T follicular helper cell (primary cell): ENCODE data around the gene TRMT6.

Experiments
- DNase-seq: peaks from one replicate; pipeline ENCODE4 v3.0.0-alpha.2; 2020; ENCODE audit warnings: low read depth

The TRMT6 gene

GRCh38 chr20:5947276-5947675 lies 3.1 kb downstream of the TRMT6 start:
- no peak for DNase-seq

GRCh38 chr20:5945963-5946362 lies 4.4 kb downstream of the TRMT6 start:
- no peak for DNase-seq

- DNase-seq, result no peak
These were observed 11.8 kb downstream of the TRMT6 start for GRCh38 chr20:5938456-5939029.

- DNase-seq, result no peak
These were observed 14.1 kb downstream of the TRMT6 start for GRCh38 chr20:5936238-5936637.

- DNase-seq, result no peak
These were observed 14.9 kb downstream of the TRMT6 start for GRCh38 chr20:5935384-5935783.

GRCh38 chr20:5933802-5934436 lies 16.4 kb downstream of the TRMT6 start:
- no peak for DNase-seq

GRCh38 chr20:5932796-5933195 lies 17.5 kb downstream of the TRMT6 start:
- DNase-seq, result no peak

- no peak for DNase-seq
These were observed 18.9 kb downstream of the TRMT6 start for GRCh38 chr20:5931411-5931810.

- DNase-seq, result no peak
These were observed 21.3 kb downstream of the TRMT6 start for GRCh38 chr20:5928836-5929715.

GRCh38 chr20:5927749-5928462 lies 22.4 kb downstream of the TRMT6 start:
- no peak for DNase-seq

- DNase-seq, result no peak
These were observed 24.8 kb downstream of the TRMT6 start for GRCh38 chr20:5925551-5925950.

- no peak for DNase-seq
These were observed 26.8 kb downstream of the TRMT6 start for GRCh38 chr20:5923493-5923892.

GRCh38 chr20:5920581-5920980 lies 29.8 kb downstream of the TRMT6 start:
- no peak for DNase-seq

GRCh38 chr20:5919626-5920544 lies 30.4 kb downstream of the TRMT6 start:
- DNase-seq, result no peak

- DNase-seq, result peak; percentile 7
These were observed 31.3 kb downstream of the TRMT6 start for GRCh38 chr20:5918856-5919625.

GRCh38 chr20:5914859-5915258 lies 35.5 kb downstream of the TRMT6 start:
- no peak for DNase-seq

GRCh38 chr20:5913166-5913565 lies 37.2 kb downstream of the TRMT6 start:
- no peak for DNase-seq

- DNase-seq, result no peak
These were observed 40.1 kb downstream of the TRMT6 start for GRCh38 chr20:5910186-5910585.

- DNase-seq, result no peak
These were observed 41.4 kb downstream of the TRMT6 start for GRCh38 chr20:5908981-5909380.

- DNase-seq, result no peak
These were observed 49.4 kb downstream of the TRMT6 start for GRCh38 chr20:5900908-5901307.

GRCh38 chr20:5899444-5899843 lies 50.9 kb downstream of the TRMT6 start:
- no peak for DNase-seq
